GM18519 (cell line): ENCODE results near the gene SEC22A.

Experiments used
- ATAC-seq: cut with Tn5 transposase; IDR thresholded peaks from one replicate; pipeline ENCODE4 v1.9.1; 2021; ENCODE audit warnings: mild to moderate bottlenecking, moderate library complexity; ENCODE audit not compliant: unreplicated experiment, low FRiP score

The SEC22A gene

GRCh38 chr3:123300056-123300455 is 98.3 kb downstream of the SEC22A start:
- ATAC-seq: no peak

GRCh38 chr3:123300583-123300982 is 98.8 kb downstream of the SEC22A start:
- ATAC-seq: no peak

GRCh38 chr3:123301331-123302184 is 99.8 kb downstream of the SEC22A start:
- ATAC-seq: no peak

GRCh38 chr3:123302961-123303360 is 101.2 kb downstream of the SEC22A start:
- ATAC-seq: no peak

GRCh38 chr3:123303976-123304560 is 102.3 kb downstream of the SEC22A start:
- ATAC-seq: no peak

GRCh38 chr3:123305192-123305591 is 103.4 kb downstream of the SEC22A start:
- ATAC-seq: no peak

GRCh38 chr3:123307064-123307463 is 105.3 kb downstream of the SEC22A start:
- no peak for ATAC-seq

GRCh38 chr3:123310186-123310585 is 108.4 kb downstream of the SEC22A start:
- ATAC-seq: no peak

GRCh38 chr3:123310741-123311140 is 109.0 kb downstream of the SEC22A start:
- ATAC-seq: no peak

GRCh38 chr3:123311201-123311600 is 109.5 kb downstream of the SEC22A start:
- no peak for ATAC-seq

- no peak for ATAC-seq
Observed at GRCh38 chr3:123312331-123313265, 110.9 kb downstream of the SEC22A start.

- no peak for ATAC-seq
Observed at GRCh38 chr3:123313889-123314288, 112.1 kb downstream of the SEC22A start.

GRCh38 chr3:123314359-123315270 is 112.9 kb downstream of the SEC22A start:
- no peak for ATAC-seq

- ATAC-seq: no peak
Observed at GRCh38 chr3:123315271-123315595, 113.5 kb downstream of the SEC22A start.

- ATAC-seq: no peak
Observed at GRCh38 chr3:123317716-123318115, 116.0 kb downstream of the SEC22A start.

- ATAC-seq: no peak
Observed at GRCh38 chr3:123318374-123318773, 116.6 kb downstream of the SEC22A start.

- no peak for ATAC-seq
Observed at GRCh38 chr3:123319760-123320159, 118.0 kb downstream of the SEC22A start.

- ATAC-seq: no peak
Observed at GRCh38 chr3:123320221-123320620, 118.5 kb downstream of the SEC22A start.

GRCh38 chr3:123321806-123322205 is 120.1 kb downstream of the SEC22A start:
- ATAC-seq: no peak

GRCh38 chr3:123322866-123323265 is 121.1 kb downstream of the SEC22A start:
- ATAC-seq: no peak
